ENCODE data around the gene AKAP17A. TPM values are rescaled to one million over a fixed set of nuclear protein-coding genes. Genes with fewer than 3 reads are reported as not detected.
"Not testable (repeated sequence)": the region's sequence is repeated elsewhere in the genome, so short reads cannot be mapped to it uniquely, and the experiment has no call there.

The AKAP17A gene
- total RNA-seq, 2 experiments from 2014 or later = 49.7 to 51.2 TPM

- no peaks in the 10 kb centered on the region for H3K9me3 Mint-ChIP-seq (ENCODE audit: low read depth)
- peaks cover 8% of the 10 kb centered on the region for H3K4me1 Mint-ChIP-seq
- ATAC-seq = no peak
- no peaks in the 10 kb centered on the region for H3K27me3 Mint-ChIP-seq
- POLR2A ChIA-PET = no interaction called here
- H3K4me3 Mint-ChIP-seq = no peak overlapping the region
- H3K27ac Mint-ChIP-seq = no peak overlapping the region
- intact Hi-C loops (cut with DNase I, micrococcal nuclease) = no loop called here
- no peaks in the 10 kb centered on the region for H3K36me3 Mint-ChIP-seq (ENCODE audit: low read depth)
- DNase-seq = no peak
- CTCF ChIA-PET = no interaction called here
Measured at GRCh38 chrX:1618689-1619088, 27.3 kb downstream of the AKAP17A start.

GRCh38 chrX:1623691-1624090 lies 32.3 kb downstream of the AKAP17A start:
- H3K9me3 Mint-ChIP-seq (ENCODE audit: low read depth) = no peaks in the 10 kb centered on the region
- ChIA-PET CTCF (no interaction called here), POLR2A (no interaction called here)
- DNase-seq (no peak), ATAC-seq (no peak)
- no peak overlapping the region for H3K27ac Mint-ChIP-seq
- H3K27me3 Mint-ChIP-seq = no peaks in the 10 kb centered on the region
- peaks cover 19% of the 10 kb centered on the region for H3K4me1 Mint-ChIP-seq
- H3K4me3 Mint-ChIP-seq = no peak overlapping the region
- H3K36me3 Mint-ChIP-seq (ENCODE audit: low read depth) = no peaks in the 10 kb centered on the region
- intact Hi-C loops (cut with DNase I, micrococcal nuclease) = no loop called here

GRCh38 chrX:1624158-1624860 lies 32.9 kb downstream of the AKAP17A start:
- H3K27ac Mint-ChIP-seq; H3K36me3 Mint-ChIP-seq (ENCODE audit: low read depth); H3K9me3 Mint-ChIP-seq (ENCODE audit: low read depth); ATAC-seq; intact Hi-C loops (cut with DNase I, micrococcal nuclease); POLR2A ChIA-PET; CTCF ChIA-PET; H3K4me3 Mint-ChIP-seq; H3K27me3 Mint-ChIP-seq: not testable (repeated sequence)
- H3K4me1 Mint-ChIP-seq = peaks cover 19% of the 10 kb centered on the region
- DNase-seq = peak; percentile 54

- ATAC-seq = peak; percentile 37
- POLR2A ChIA-PET; H3K36me3 Mint-ChIP-seq (ENCODE audit: low read depth); H3K27me3 Mint-ChIP-seq; CTCF ChIA-PET; H3K9me3 Mint-ChIP-seq (ENCODE audit: low read depth); H3K4me3 Mint-ChIP-seq; H3K27ac Mint-ChIP-seq; intact Hi-C loops (cut with DNase I, micrococcal nuclease): not testable (repeated sequence)
- peaks cover 19% of the 10 kb centered on the region for H3K4me1 Mint-ChIP-seq
- peak; percentile 42 for DNase-seq
Measured at GRCh38 chrX:1624861-1625215, 33.4 kb downstream of the AKAP17A start.

- no peak for ATAC-seq
- Mint-ChIP-seq H3K27me3 (no peaks in the 10 kb centered on the region), H3K9me3 (ENCODE audit: low read depth) (no peaks in the 10 kb centered on the region), H3K4me3 (no peak overlapping the region), H3K36me3 (ENCODE audit: low read depth) (no peaks in the 10 kb centered on the region), H3K27ac (no peak overlapping the region), H3K4me1 (peaks cover 5% of the 10 kb centered on the region)
- ChIA-PET CTCF (no interaction called here), POLR2A (no interaction called here)
- DNase-seq = no peak
- intact Hi-C loops (cut with DNase I, micrococcal nuclease) = no loop called here
Measured at GRCh38 chrX:1629244-1629643, 37.8 kb downstream of the AKAP17A start.

- no peak overlapping the region for H3K27ac Mint-ChIP-seq
- no peak for ATAC-seq
Measured at GRCh38 chrX:1646009-1646408, 54.6 kb downstream of the AKAP17A start.

GRCh38 chrX:1649621-1650020 lies 58.2 kb downstream of the AKAP17A start:
- CTCF ChIA-PET = no interaction called here
- ATAC-seq (no peak), DNase-seq (no peak)
- Mint-ChIP-seq H3K9me3 (ENCODE audit: low read depth) (peaks cover 8% of the 10 kb centered on the region), H3K27ac (no peak overlapping the region), H3K4me3 (no peak overlapping the region), H3K36me3 (ENCODE audit: low read depth) (peaks cover 2% of the 10 kb centered on the region), H3K4me1 (no peaks in the 10 kb centered on the region), H3K27me3 (no peaks in the 10 kb centered on the region)
- intact Hi-C loops (cut with DNase I, micrococcal nuclease) = loop anchor here (2.0 to 10.0 kb wide), 5 partner anchors 19 to 1165 kb away; partner anchors contain the start of gene CD99 (in 1 of the 2)
- POLR2A ChIA-PET = no interaction called here

More at GRCh38 chrX:1646009-1646408, 54.6 kb downstream of the AKAP17A start:
- intact Hi-C loops (cut with DNase I, micrococcal nuclease) = no loop called here
- H3K4me1 Mint-ChIP-seq = no peaks in the 10 kb centered on the region
- no peak for DNase-seq
- no peak overlapping the region for H3K4me3 Mint-ChIP-seq
- no peaks in the 10 kb centered on the region for H3K27me3 Mint-ChIP-seq
- ChIA-PET CTCF (no interaction called here), POLR2A (no interaction called here)
- peaks cover 2% of the 10 kb centered on the region for H3K36me3 Mint-ChIP-seq (ENCODE audit: low read depth)
- H3K9me3 Mint-ChIP-seq (ENCODE audit: low read depth) = peaks cover 8% of the 10 kb centered on the region

Other genes with a start within 250 kb of the AKAP17A start
- gene SLC25A6, start 199.5 kb upstream of the AKAP17A start, total RNA-seq = 100 to 1,000 TPM; 396 to 456 TPM
- 10 to 100 TPM; 33.9 to 38.3 TPM for gene ASMTL, start 138.7 kb upstream of the AKAP17A start, total RNA-seq
- 10 to 100 TPM; 19.8 to 21.2 TPM for gene P2RY8, start 54.4 kb upstream of the AKAP17A start, total RNA-seq
- under 1 TPM; 0.51 to 0.82 TPM for gene ASMT, start 23.5 kb downstream of the AKAP17A start, total RNA-seq

Data from activated CD4-positive, alpha-beta T cell treated with anti-CD3 and anti-CD28 coated beads for 36 hours (primary cell).